ENCODE measurements around the gene RSPH9.

GRCh38 chr6:43634702-43635303 lies 10.0 kb upstream of the RSPH9 start:
- TF ChIP-seq SMC3 (IDR thresholded peaks at IDR 0.05; ENCODE audit: low read depth, low read length), result no peak
- no peak for TF ChIP-seq EP300 (IDR thresholded peaks at IDR 0.05; ENCODE audit: borderline replicate concordance in 1 of 2, low read depth in 1 of 2, low read length in 1 of 2)
- TF ChIP-seq YY1 (IDR thresholded peaks at IDR 0.05; ENCODE audit: low read depth), result no peak
- TF ChIP-seq CTCF (IDR thresholded peaks at IDR 0.05), result no peak
- TF ChIP-seq POLR2AphosphoS5 (IDR thresholded peaks at IDR 0.05; ENCODE audit: low read depth, low read length), result no peak
- TF ChIP-seq TEAD4 (IDR thresholded peaks at IDR 0.05; ENCODE audit: borderline replicate concordance, insufficient read depth), result no peak
- no peak for TF ChIP-seq RCOR1 (IDR thresholded peaks at IDR 0.05; ENCODE audit: low read length)
- TF ChIP-seq EZH2phosphoT487 (IDR thresholded peaks at IDR 0.05; ENCODE audit: borderline replicate concordance, low read depth), result no peak
- no peak for TF ChIP-seq RAD21 (IDR thresholded peaks at IDR 0.05; ENCODE audit: low read length)
